PFSK-1 (cell line): Measurements from ENCODE around the gene BAK1.

Source experiments
- SIN3A ChIP-seq: IDR thresholded peaks from 2 replicates; pipeline ENCODE4 v1.6.1; 2012; ENCODE audit warnings: mild to moderate bottlenecking, low read length, moderate library complexity, borderline replicate concordance; ENCODE audit not compliant: insufficient read depth
- TAF1 ChIP-seq: IDR thresholded peaks from 2 replicates; pipeline ENCODE4 v1.6.1; 2012; ENCODE audit warnings: low read length, control low read depth, borderline replicate concordance; ENCODE audit not compliant: insufficient read depth
- TF ChIP-seq, protein P1 (sequence below), 2 experiments: IDR thresholded peaks; 2 replicates each; pipeline versions ENCODE4 v1.6.1 to v1.8.0; 2011 to 2012; ENCODE audit warnings: low read depth in 2 of 2, low read length in 2 of 2, control low read depth in 1 of 2, inconsistent platforms in 1 of 2, mild to moderate bottlenecking in 1 of 2, moderate library complexity in 1 of 2; ENCODE audit not compliant: insufficient read depth in 1 of 2

DNA sequence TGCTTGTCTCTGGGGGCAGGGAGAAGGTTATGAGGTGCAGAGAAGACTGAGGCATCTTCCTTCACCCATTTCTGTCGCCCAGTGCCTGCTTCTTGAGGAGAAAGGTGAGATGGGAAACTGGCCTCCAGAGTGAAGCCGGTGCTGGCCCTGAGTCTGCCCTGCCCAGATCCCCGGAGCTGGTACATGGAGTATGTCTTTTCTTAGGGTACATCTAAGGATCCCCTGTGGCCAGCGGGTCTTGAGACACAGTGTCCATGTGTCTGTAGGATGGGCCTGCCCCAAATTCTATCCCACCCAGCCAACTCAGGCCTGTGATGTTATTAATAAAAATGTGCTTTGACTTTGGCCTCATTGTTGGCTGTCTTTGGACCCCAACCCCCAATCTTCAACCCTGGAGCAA is 8.8 kb upstream of the BAK1 start:
- TF ChIP-seq SIN3A: no peak
- no peak for TF ChIP-seq TAF1
- TF ChIP-seq, protein P1, sequence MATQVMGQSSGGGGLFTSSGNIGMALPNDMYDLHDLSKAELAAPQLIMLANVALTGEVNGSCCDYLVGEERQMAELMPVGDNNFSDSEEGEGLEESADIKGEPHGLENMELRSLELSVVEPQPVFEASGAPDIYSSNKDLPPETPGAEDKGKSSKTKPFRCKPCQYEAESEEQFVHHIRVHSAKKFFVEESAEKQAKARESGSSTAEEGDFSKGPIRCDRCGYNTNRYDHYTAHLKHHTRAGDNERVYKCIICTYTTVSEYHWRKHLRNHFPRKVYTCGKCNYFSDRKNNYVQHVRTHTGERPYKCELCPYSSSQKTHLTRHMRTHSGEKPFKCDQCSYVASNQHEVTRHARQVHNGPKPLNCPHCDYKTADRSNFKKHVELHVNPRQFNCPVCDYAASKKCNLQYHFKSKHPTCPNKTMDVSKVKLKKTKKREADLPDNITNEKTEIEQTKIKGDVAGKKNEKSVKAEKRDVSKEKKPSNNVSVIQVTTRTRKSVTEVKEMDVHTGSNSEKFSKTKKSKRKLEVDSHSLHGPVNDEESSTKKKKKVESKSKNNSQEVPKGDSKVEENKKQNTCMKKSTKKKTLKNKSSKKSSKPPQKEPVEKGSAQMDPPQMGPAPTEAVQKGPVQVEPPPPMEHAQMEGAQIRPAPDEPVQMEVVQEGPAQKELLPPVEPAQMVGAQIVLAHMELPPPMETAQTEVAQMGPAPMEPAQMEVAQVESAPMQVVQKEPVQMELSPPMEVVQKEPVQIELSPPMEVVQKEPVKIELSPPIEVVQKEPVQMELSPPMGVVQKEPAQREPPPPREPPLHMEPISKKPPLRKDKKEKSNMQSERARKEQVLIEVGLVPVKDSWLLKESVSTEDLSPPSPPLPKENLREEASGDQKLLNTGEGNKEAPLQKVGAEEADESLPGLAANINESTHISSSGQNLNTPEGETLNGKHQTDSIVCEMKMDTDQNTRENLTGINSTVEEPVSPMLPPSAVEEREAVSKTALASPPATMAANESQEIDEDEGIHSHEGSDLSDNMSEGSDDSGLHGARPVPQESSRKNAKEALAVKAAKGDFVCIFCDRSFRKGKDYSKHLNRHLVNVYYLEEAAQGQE (IDR thresholded peaks at IDR 0.05; ENCODE audit: insufficient read depth in 1 of 2, low read depth in 2 of 2, low read length in 2 of 2): no peak
